Hippocampal formation (tissue), 2 donors: ENCODE results near the gene OPTC.
"Not testable (repeated sequence)": the region's sequence is repeated elsewhere in the genome, so short reads cannot be mapped to it uniquely, and the experiment has no call there.

ENCODE experiments used
- DNase-seq, 2 donors: peaks; one replicate each; lab custom pipeline; 2025; lab: John Stamatoyannopoulos, UW

Gene OPTC

DNA sequence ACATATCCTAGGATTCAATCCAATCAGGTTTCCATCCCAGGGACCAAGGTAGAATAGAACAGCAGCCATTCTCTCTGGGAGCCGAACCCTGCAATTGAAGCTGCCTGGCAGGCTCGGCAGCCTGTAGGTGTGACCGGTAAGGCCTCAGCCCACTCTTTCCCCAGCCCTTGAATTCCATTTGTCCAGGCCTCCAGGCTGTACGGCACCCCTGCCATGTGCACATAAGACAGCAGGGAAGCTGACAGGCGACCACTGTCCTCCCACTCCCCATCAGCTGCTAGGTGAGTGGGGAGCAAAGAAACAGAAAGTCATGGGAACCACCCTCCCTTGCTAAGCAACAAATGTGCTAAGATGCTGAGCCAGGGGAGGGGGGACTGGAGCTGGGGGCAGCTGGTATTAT is 23.0 kb downstream of the OPTC start:
- no peak for DNase-seq

GRCh38 chr1:203517426-203518110 is 23.6 kb downstream of the OPTC start:
- DNase-seq, result no peak

- not testable (repeated sequence) for DNase-seq
Measured at GRCh38 chr1:203518139-203518538, 24.2 kb downstream of the OPTC start.

GRCh38 chr1:203518541-203518940 is 24.6 kb downstream of the OPTC start:
- no peak for DNase-seq

DNA sequence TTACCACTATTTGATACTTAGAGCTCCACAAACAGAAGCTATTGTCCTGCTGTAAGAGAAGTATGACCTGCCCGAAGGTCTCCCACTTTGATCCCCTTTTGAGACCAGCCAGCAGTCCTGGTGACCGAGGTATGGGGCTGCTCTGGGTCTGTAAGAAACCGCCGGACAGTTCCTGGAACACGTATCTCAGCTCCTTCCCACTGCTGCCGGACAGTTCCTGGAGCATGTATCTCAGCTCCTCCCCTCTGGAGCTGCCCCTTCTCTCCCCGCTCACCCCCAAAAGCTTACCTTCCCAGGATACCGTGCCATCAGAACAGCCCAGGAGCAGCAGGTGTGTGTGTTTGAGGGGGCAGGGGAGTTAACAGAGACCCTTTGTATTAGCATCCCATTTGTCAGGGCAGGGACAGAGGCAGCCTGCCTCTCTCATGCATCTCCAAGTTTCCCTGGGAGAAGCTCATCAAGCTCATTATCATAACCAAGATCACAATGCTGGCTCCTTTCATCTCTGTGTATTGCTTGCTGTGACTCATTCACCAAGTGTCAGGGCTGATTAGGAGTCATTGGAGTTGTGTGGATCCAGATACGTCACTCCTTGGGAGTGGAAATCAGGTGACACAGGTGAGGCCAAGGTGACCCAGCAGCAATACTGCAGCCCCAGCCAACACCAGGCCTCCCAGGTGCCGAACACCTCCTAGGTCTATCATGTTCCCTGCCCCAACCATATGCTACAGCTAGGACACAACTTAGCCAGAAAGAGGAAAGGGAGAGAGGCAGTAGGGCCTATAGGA is 25.3 kb downstream of the OPTC start:
- DNase-seq, result no peak

DNA sequence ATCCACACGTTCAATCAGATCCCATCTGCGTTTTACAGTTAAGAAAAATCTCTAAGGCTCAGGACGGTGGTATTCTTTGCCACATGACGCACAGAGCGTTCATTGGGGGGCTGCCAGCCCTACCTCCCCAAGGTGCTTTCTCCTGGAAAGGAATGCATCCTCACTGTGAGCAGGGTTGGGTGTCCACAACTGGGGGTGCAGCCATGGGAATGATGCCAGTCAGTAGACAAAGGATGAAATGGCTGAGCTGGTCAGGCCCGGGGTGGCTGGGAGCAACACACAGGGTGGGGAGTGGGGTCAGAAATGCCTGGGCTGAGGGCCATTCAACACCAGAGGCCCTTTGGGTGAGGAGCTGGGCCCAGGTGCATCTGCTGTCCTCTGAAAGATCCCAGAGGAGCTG is 25.9 kb downstream of the OPTC start:
- DNase-seq, result no peak

- no peak for DNase-seq
Measured at GRCh38 chr1:203520315-203520714, 26.4 kb downstream of the OPTC start.

DNA sequence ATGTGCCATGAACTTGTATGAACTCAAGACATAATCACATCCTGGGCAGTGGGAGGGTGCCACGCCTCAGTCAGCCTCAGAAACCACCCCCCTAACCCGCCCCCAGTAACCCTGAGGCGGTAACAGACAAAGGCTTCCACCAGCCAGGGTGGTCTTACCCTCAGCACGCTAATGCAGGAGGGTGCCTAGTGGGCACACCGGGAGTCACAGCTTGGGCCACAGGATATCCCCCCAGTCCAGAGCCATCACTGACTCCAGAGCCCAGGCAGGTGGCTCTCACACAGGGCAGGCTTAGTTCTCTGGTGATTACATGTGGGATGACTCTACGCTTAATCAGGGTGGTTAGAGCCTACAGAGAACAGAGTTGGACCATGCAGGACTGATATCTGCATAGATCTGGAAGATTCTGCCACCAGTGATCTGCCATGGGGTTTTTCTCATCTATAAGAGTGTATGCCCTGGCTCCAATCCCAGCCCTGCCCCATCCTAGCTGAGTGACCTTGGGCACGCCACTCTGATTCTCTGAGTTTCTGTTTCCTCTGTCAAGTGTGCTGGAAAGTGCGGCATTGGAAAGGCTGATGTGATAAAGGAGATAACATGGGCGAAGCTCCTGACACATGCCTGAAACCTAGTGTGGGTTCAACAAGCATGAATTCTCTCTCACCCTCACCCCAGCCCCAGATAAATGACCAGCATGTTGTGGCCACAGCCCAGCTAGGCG is 27.3 kb downstream of the OPTC start:
- no peak for DNase-seq

- no peak for DNase-seq
Measured at GRCh38 chr1:203521812-203522211, 27.9 kb downstream of the OPTC start.

DNA sequence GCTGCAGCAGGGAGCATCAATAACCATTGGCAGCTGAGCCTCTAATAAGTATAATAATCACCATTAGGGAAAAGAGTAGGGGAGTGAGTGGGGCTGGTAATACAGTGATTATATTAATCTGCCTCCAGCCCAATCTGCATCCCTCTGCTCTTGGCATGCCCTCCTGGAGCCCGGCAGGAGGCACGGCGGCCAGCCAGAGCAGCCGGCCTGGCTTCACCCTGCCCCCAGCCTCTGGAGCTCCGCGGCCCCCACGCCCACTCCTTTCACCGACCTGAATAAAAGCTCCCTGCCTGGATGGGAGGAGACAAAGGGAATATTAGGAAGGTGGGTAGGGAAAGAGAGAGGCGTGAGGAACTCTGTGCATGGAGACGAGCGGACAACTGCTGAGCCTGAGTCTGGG is 28.3 kb downstream of the OPTC start:
- DNase-seq, result no peak

DNA sequence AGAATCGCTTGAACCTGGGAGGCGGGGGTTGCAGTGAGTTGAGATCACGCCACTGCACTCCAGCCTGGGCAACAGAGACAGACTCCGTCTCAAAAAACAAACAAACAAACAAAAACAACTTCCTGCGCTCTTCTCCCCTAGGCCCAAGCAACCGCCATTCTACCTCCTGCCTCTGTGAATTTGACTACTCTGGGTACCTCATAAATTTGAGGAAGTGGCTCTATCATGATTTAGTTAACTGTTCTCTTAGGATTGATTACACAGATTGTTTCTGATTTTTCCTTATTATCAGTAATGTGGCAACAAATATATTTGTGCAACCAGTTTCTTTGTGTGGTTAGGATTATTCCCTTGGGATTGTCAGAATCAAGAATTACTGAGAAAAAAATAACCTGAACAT is 29.7 kb downstream of the OPTC start:
- no peak for DNase-seq

GRCh38 chr1:203524152-203524551 is 30.2 kb downstream of the OPTC start:
- peak in 1 of 2 donors; percentile 29 for DNase-seq

DNA sequence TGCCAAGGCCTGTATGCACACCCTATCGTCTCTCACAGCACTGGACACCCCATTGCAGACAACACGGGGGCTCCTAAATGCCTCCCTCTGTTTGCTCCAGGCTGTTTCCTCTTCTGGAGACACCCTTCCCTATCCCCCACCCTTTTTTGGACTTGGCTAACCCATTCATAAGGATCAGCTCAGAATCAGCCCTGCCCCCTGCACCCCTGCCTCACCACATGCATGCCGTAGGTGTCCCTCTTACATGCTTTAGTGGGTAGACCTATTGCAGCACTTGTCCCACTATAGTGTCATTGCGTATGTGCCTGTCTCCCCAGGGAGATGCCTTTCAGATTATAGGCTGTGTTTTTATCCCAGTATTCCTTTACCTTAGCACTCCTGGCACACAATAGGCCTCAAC is 30.9 kb downstream of the OPTC start:
- no peak for DNase-seq

GRCh38 chr1:203525685-203526084 is 31.7 kb downstream of the OPTC start:
- DNase-seq, result no peak

GRCh38 chr1:203526130-203526529 is 32.2 kb downstream of the OPTC start:
- DNase-seq, result no peak

DNA sequence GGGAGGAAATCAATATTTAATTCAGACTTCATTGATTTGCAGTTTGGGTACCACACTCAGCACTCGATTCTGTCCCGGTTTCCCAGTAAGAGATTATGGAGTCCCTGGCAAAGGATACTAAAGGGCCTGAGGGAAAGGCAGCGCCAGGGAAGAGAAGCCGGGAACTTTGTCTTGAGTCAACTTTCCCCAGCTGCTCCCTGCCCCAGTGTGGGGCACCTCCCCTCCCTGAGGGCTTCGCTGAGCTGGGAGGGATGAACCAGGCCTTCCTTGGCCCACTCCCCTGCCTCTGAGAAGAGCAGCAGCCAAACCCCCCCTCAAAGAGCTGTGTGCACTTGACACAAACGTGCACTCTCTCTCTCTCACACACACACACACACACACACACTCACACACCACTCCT is 32.6 kb downstream of the OPTC start:
- no peak for DNase-seq

GRCh38 chr1:203527013-203527412 is 33.1 kb downstream of the OPTC start:
- DNase-seq, result no peak

GRCh38 chr1:203528063-203528462 is 34.1 kb downstream of the OPTC start:
- DNase-seq, result no peak

DNA sequence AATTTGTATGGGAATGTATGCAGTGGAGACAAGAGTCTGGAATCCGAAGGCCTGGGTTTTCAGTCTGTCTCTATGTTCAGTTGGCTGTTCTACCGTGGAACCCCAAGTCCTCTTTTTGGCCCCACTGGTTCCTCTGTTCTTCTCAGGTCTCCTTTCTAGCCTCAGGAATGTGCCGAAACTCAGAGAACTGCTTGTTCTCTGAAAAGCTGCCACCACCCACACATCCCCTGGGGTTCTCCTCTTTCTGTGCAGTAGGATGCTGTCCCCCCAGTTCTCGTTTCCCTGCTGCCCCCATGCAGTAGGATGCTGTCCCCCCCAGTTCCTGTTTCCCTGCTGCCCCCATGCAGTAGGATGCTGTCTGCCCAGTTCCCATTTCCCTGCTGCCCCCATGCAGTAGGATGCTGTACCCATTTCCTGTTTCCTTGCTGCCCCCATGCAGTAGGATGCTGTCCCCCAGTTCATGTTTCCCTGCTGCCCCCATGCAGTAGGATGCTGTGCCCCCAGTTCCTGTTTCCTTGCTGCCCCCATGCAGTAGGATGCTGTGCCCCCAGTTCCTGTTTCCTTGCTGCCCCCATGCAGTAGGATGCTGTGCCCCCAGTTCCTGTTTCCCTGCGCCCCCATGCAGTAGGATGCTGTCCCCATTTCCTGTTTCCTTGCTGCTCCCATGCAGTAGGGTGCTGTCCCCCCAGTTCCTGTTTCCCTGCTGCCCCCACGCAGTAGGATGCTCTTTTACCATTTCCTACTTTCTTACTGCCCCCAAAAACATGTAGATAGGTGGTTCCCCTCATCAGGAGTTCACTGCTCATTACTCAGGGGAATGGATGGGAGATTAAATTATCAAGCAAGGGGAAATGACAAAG is 35.3 kb downstream of the OPTC start:
- no peak for DNase-seq

GRCh38 chr1:203531063-203531462 is 37.1 kb downstream of the OPTC start:
- no peak for DNase-seq

DNA sequence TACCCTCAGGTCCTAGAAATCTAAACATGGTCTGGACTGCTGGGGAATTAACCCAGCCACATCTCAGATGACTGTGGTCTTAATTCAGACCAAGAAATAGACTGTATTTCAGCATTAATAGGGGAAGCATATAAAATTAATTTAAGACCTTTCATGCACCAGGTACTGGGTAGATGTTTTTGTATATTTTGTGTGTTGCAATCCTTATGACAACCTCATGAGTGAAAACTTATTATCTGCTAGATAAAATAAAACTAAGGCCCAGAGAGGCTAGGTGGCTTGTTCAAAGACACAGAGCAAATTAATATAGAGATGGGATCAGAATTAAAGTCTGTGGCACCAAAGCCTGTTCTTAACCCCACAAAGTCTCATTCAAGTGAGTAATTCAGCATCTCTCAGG is 40.1 kb downstream of the OPTC start:
- no peak for DNase-seq

DNA sequence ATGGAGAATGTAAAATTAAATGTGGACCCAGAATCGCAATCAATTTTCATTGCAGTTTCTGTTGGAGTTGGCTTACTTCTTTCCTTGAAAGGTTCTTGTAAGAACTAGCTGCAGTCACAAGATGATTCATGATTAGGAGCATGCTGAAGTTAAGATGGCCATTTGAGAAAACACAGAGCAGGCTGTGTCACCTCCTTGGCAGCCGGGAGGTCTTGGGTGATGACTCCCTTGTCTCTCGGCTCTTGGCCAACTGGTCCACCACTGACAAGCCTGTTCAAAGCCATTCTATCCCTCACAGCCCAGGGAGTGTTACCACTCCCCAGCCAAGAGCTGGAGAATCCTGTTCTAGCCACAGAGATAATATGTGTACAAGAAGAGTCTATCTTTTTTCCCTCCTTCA is 40.6 kb downstream of the OPTC start:
- no peak for DNase-seq
